Heart right ventricle (tissue), 16 donors: ENCODE data around the gene NDRG4. TPM values are rescaled to one million over a fixed set of nuclear protein-coding genes. Genes with fewer than 3 reads are reported as not detected.

ENCODE experiments used
- ATAC-seq, 8 donors: fragments of 200-7000 bp; cut with Tn5 transposase; one replicate each; pipeline ENCODE4 v1.9.1; 2020; ENCODE audit warnings: mild to moderate bottlenecking in 8 of 8, moderate library complexity in 8 of 8, moderate number of reproducible peaks in 1 of 8
- DNase-seq, 2 donors: peaks; one replicate each; pipeline ENCODE4 v3.0.0-alpha.2; 2020
- H3K27ac ChIP-seq, 10 donors: fragments of 200-600 bp; sonication (generic) in 2 of 10; one replicate each; pipeline versions ENCODE4 v1.5.0 to v1.8.0; 2020 to 2022; ENCODE audit warnings: mild to moderate bottlenecking in 3 of 10
- H3K27me3 ChIP-seq, 7 donors: fragments of 200-600 bp; one replicate each; pipeline ENCODE4 v1.8.0; 2021 to 2022; ENCODE audit warnings: mild to moderate bottlenecking in 2 of 7
- H3K36me3 ChIP-seq, 9 donors: fragments of 200-600 bp; sonication (generic) in 1 of 9; one replicate each; pipeline versions ENCODE4 v1.5.0 to v1.8.0; 2020 to 2022; ENCODE audit warnings: mild to moderate bottlenecking in 2 of 9
- H3K4me1 ChIP-seq, 9 donors: fragments of 200-600 bp; sonication (generic) in 1 of 9; one replicate each; pipeline versions ENCODE4 v1.5.0 to v1.8.0; 2020 to 2022; ENCODE audit warnings: mild to moderate bottlenecking in 4 of 9
- H3K4me3 ChIP-seq, 10 donors: fragments of 200-600 bp; sonication (generic) in 2 of 10; one replicate each; pipeline versions ENCODE4 v1.5.0 to v1.8.0; 2020 to 2022; ENCODE audit warnings: mild to moderate bottlenecking in 7 of 10, moderate library complexity in 2 of 10
- H3K9me3 ChIP-seq, 11 donors: fragments of 200-600 bp in 10 of 11; sonication (generic) in 2 of 11; one replicate each; pipeline versions ENCODE4 v1.5.0 to v1.8.0; 2013 to 2022; ENCODE audit warnings: mild to moderate bottlenecking in 2 of 11, control low read depth in 1 of 11, moderate library complexity in 1 of 11
- WGBS, 2 donors: extraction: QIAGEN DNeasy Blood & Tissue Kit; methylation state at CpG; one replicate each; pipeline ENCODE4 v1.1.7; 2013; ENCODE audit warnings: inconsistent platforms in 1 of 2; 5-methylcytosine and 5-hydroxymethylcytosine counted together
- intact Hi-C, 10 donors: fragments of 100-400 bp; cut with DNase I; formaldehyde crosslinking; loops; one replicate each; pipeline versions ENCODE4 v1.11.1 to v1.14.2; 2022
- polyA plus RNA-seq, 2 donors: library from polyadenylated mRNA; stranded (reverse); fragments of 200-250 nt; gene quantifications; one replicate each; pipeline ENCODE4 v1.2.3, GENCODE V29; 2013
- total RNA-seq, 10 donors: library from RNA; stranded (reverse); fragmentation: NEBNext Ultra II Directional in 3 of 10; extraction: Animal tissue kit (Norgen Biotek cat#: 25700) in 3 of 10; gene quantifications; one replicate each; pipeline versions ENCODE4 v1.2.1 to v1.2.4, GENCODE V29; 2021 to 2023
- TF ChIP-seq, protein P1 (sequence below), 9 donors: fragments of 200-600 bp; sonication (generic) in 2 of 9; IDR thresholded peaks; one replicate each; pipeline versions ENCODE4 v1.5.0 to v1.8.0; 2021 to 2022; ENCODE audit warnings: antibody characterized with exemption in 9 of 9, mild to moderate bottlenecking in 5 of 9, moderate library complexity in 1 of 9
- donor health status: Arrhythmogenic right ventricular cardiomyopathy.
- donor health status: ischemic (EF 13 %, LVEDD 7.1; RV severe dilation, severe dysfunction).
- donor health status: healthy with polysubstance abuse.
- donor health status: DM: no; HTN: yes; CAD: no.
- donor health status: DM: no; HTN: no; CAD: no.
- donor health status: ischemic (EF 25% LVEDD 6.9; RV normal size, moderate dysfunction).
- donor health status: ischemic (EF 25% LVEDD 5.7; RV mildly dilated, moderate dysfunction).
- donor health status: healthy.
- donor health status: DM: yes; HTN: yes; CAD: no.
- donor health status: Ischemic cardiomyopathy.
- donor health status: ischemic (EF 35%, LVEDD 5.7; RV mildly dilated, moderate dysfunction).
- donor health status: nonischemic (EF 11% LVEDD 7.7; RV severe dilation, severe dysfunction).
- donor health status: DM: yes; HTN: yes; CAD: no.
- donor health status: PGD.
- donor health status: ischemic (EF 29% LVEDD 5.4; RV normal size, mild dysfunction).
- donor health status: nonischemic (EF 23%, LVEDD 6.1; RV moderate dilation, normal function).

The NDRG4 gene
- total and polyA plus RNA-seq, 12 donors = 286 to 821 (median 539) TPM

DNA sequence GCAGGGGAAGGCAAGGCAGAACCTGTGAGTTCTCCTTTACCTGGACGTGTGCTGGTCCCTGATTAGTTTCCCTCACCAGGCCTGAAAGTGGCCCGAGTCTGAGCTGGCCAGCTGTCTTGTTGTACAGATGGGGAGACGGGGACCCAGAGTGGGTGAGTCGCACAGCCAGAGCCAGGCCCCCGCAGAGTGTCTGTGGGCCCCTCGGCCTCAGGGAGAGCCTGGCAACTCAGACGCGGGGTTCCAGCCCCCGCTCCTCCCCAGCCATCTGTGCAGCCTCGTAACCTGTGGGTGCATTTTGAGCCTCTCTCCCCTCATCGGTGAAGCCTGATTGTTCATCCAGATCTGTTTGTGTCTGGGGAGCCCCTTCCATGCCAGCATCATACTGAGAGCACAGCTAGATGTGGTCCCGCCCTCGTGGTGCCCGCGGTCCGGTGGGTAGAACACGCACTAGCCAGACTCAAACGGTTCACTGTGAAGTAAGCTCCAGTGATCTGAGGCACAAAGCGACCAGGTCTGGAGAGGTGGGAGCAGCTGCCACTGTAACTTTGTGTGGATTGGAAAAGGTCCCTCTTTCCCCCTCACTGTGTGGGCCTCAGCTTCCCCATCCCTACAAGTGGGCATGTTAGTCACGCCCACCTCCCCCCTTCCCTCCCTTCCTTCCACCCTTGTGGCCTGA is 6.0 kb upstream of the NDRG4 start:
- WGBS, 2 donors = 82% methylated on average over 20 of the region's 20 CpGs
- Histone ChIP-seq H3K36me3 (peaks cover 0 to 41% (median 0%) of the 10 kb centered on the region in 9 donors), H3K4me1 (peaks cover 11 to 57% (median 30%) of the 10 kb centered on the region in 9 donors), H3K27me3 (no peaks in the 10 kb centered on the region), H3K9me3 (no peaks in the 10 kb centered on the region), H3K27ac (peak overlapping the region in 4 of 10 donors; percentile 19 to 86 (median 80)), H3K4me3 (no peak overlapping the region)
- intact Hi-C loops = loop anchor here in 1 of 10 donors (10.0 kb wide), 1 partner anchor 261 kb away; no protein-coding TSS in a partner anchor
- ATAC-seq = no peak
- TF ChIP-seq, protein P1, sequence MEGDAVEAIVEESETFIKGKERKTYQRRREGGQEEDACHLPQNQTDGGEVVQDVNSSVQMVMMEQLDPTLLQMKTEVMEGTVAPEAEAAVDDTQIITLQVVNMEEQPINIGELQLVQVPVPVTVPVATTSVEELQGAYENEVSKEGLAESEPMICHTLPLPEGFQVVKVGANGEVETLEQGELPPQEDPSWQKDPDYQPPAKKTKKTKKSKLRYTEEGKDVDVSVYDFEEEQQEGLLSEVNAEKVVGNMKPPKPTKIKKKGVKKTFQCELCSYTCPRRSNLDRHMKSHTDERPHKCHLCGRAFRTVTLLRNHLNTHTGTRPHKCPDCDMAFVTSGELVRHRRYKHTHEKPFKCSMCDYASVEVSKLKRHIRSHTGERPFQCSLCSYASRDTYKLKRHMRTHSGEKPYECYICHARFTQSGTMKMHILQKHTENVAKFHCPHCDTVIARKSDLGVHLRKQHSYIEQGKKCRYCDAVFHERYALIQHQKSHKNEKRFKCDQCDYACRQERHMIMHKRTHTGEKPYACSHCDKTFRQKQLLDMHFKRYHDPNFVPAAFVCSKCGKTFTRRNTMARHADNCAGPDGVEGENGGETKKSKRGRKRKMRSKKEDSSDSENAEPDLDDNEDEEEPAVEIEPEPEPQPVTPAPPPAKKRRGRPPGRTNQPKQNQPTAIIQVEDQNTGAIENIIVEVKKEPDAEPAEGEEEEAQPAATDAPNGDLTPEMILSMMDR (IDR thresholded peaks at IDR 0.05) = no peak
- no peak for DNase-seq

DNA sequence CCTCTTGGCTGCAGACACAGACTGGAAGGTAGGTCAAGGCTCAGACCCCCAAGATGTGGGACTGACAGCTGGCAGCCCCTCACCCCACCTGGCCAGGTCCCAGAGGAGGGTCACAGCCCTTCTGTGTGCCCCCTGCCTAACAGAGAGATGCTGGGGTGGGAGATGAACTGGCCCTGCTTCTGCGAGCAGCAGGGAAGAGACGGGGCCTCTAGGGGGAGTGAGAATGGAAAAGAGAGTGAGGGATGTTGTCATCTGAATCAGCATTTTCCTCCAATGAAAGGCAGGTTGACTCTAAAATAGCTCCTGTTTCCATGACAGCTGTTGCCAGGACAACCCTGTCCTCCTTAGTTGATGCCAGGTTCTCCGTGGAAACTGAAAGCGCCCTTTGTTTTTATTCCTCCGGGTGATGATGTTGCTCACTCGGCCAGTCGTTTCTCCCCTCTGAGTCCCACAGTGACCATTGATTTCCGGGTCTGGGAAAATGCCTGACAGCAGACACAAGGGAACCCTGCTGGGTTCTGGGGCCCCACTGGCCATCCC is 4.9 kb upstream of the NDRG4 start:
- intact Hi-C loops = loop anchor here in 1 of 10 donors (10.0 kb wide), 1 partner anchor 260 kb away; no protein-coding TSS in a partner anchor
- H3K4me3 ChIP-seq = peak overlapping the region in 7 of 10 donors; percentile 6 to 31 (median 13)
- H3K36me3 ChIP-seq = peaks cover 0 to 46% (median 0%) of the 10 kb centered on the region in 9 donors
- peaks cover 11 to 68% (median 30%) of the 10 kb centered on the region in 9 donors for H3K4me1 ChIP-seq
- 1 to 3% methylated on average over 8 of the region's 8 CpGs for WGBS, 2 donors
- H3K9me3 ChIP-seq = no peaks in the 10 kb centered on the region
- ATAC-seq (peak; percentile 48 to 83 (median 72)), DNase-seq (peak; percentile 53 to 95)
- peaks cover 0 to 11% (median 0%) of the 10 kb centered on the region in 7 donors for H3K27me3 ChIP-seq
- TF ChIP-seq, protein P1 (IDR thresholded peaks at IDR 0.05) = peak in 8 of 9 donors; percentile 22 to 69 (median 56)
- H3K27ac ChIP-seq = peak overlapping the region; percentile 66 to 86 (median 80)

GRCh38 chr16:58495521-58496331 is 4.2 kb upstream of the NDRG4 start:
- H3K27me3 ChIP-seq = peaks cover 0 to 18% (median 0%) of the 10 kb centered on the region in 7 donors
- peaks cover 13 to 74% (median 32%) of the 10 kb centered on the region in 9 donors for H3K4me1 ChIP-seq
- peaks cover 0 to 43% (median 0%) of the 10 kb centered on the region in 9 donors for H3K36me3 ChIP-seq
- DNase-seq = peak; percentile 60 to 66
- 40 to 54% methylated on average over 24 of the region's 24 CpGs for WGBS, 2 donors
- H3K9me3 ChIP-seq = no peaks in the 10 kb centered on the region
- intact Hi-C loops = loop anchor here in 1 of 10 donors (10.0 kb wide), 1 partner anchor 259 kb away; no protein-coding TSS in a partner anchor
- H3K27ac ChIP-seq = peak overlapping the region; percentile 66 to 86 (median 80)
- peak overlapping the region in 7 of 10 donors; percentile 6 to 31 (median 13) for H3K4me3 ChIP-seq
- ATAC-seq = peak; percentile 25 to 55 (median 36)
- TF ChIP-seq, protein P1 (IDR thresholded peaks at IDR 0.05) = no peak

DNA sequence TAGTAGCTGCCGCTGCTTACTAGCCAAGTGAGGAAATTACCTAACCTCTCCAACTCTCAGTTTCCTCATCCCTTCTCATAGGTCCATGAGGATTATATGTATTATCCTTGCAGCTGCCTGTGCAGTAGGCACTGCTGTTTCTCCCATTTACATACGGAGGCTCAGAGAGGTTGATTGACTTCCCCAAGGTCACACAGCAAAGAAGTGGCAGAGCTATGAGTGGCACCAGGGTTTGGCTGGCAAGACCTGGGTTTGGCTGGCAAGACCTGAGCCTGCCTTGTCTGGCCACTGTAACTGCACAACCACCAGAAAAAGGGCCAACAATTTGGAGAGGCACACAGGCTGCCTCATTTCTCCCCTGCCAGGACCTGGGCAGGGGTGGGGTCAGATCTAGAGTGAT is 2.5 kb upstream of the NDRG4 start:
- Histone ChIP-seq H3K9me3 (no peaks in the 10 kb centered on the region), H3K4me3 (no peak overlapping the region), H3K27ac (peak overlapping the region in 7 of 10 donors; percentile 19 to 86 (median 43)), H3K27me3 (peaks cover 0 to 34% (median 0%) of the 10 kb centered on the region in 7 donors), H3K4me1 (peaks cover 21 to 82% (median 34%) of the 10 kb centered on the region in 9 donors), H3K36me3 (peaks cover 0 to 39% (median 0%) of the 10 kb centered on the region in 9 donors)
- 85 to 88% methylated on average over 2 of the region's 2 CpGs for WGBS, 2 donors
- TF ChIP-seq, protein P1 (IDR thresholded peaks at IDR 0.05) = no peak
- no peak for ATAC-seq
- intact Hi-C loops = loop anchor here in 1 of 10 donors (10.0 kb wide), 1 partner anchor 257 kb away; no protein-coding TSS in a partner anchor
- no peak for DNase-seq
